ENCODE data around the gene WDR41.
"Not testable (repeated sequence)": the region's sequence is repeated elsewhere in the genome, so short reads cannot be mapped to it uniquely, and the experiment has no call there.

Gene WDR41

GRCh38 chr5:77394064-77394715 lies 97.9 kb downstream of the WDR41 start:
- TF ChIP-seq ZFX (IDR thresholded peaks at IDR 0.05; ENCODE audit: borderline replicate concordance) (no peak), CTCF (IDR thresholded peaks at IDR 0.05) (no peak)
- no peak overlapping the region for H3K27ac ChIP-seq

- no peak overlapping the region for H3K27ac ChIP-seq
- TF ChIP-seq CTCF (IDR thresholded peaks at IDR 0.05) = no peak
- TF ChIP-seq ZFX (IDR thresholded peaks at IDR 0.05; ENCODE audit: borderline replicate concordance) = no peak
Measured at GRCh38 chr5:77391240-77391765, 100.8 kb downstream of the WDR41 start.

- TF ChIP-seq CTCF (IDR thresholded peaks at IDR 0.05) = no peak
- TF ChIP-seq ZFX (IDR thresholded peaks at IDR 0.05; ENCODE audit: borderline replicate concordance) = no peak
- no peak overlapping the region for H3K27ac ChIP-seq
Measured at GRCh38 chr5:77390795-77391194, 101.3 kb downstream of the WDR41 start.

- H3K27ac ChIP-seq = no peak overlapping the region
- TF ChIP-seq ZFX (IDR thresholded peaks at IDR 0.05; ENCODE audit: borderline replicate concordance) (no peak), CTCF (IDR thresholded peaks at IDR 0.05) (no peak)
Measured at GRCh38 chr5:77390221-77390620, 101.9 kb downstream of the WDR41 start.

GRCh38 chr5:77389746-77390145 lies 102.4 kb downstream of the WDR41 start:
- H3K27ac ChIP-seq = no peak overlapping the region
- TF ChIP-seq CTCF (IDR thresholded peaks at IDR 0.05) (no peak), ZFX (IDR thresholded peaks at IDR 0.05; ENCODE audit: borderline replicate concordance) (no peak)

- not testable (repeated sequence) for H3K27ac ChIP-seq
Measured at GRCh38 chr5:77386340-77386739, 105.8 kb downstream of the WDR41 start.

- H3K27ac ChIP-seq = not testable (repeated sequence)
Measured at GRCh38 chr5:77383336-77383735, 108.8 kb downstream of the WDR41 start.

Data from 22Rv1 (cell line).